ENCODE measurements around the gene UBN1.

Gene UBN1

DNA sequence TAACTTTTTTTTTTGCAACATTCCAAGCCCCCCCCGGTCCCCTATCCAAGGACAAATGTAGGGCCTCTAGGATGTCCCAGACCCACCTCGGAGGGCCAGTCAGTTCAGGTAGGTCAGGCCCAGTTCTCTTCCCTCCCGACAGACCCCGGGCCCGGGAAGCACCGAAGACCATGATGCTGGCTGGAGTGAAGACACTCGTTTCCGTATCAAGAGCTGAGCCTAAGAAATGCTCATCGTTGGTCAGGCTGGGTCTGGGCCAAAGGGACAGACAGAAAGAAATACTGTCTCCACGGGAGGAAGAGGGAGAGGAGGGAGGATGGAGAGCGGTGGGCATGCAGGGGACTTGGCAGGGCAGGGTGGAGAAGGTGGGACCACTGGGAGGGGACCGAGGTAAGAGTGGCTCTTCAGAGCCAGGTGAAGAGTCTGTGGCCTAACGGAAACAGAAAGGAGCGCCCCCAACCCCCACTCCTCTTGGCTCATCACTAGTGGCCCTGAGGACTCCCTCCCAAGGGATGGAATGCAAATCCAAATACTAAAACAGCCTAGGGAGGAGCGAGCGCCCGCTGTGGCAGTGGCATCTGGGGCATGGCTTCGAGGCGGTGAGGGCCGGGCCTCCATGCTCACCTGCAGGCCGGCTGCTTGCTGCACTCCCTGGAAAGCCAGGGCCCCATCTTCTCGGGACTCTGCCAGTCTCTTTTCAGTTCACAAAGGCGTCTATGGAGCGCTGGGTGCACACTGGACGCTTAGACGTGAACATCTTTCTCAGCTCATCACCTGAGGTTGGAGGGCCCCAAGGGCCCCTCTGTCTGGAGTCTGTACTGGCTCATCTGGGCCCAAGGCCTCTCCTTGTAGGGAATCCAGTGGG, 43.2 kb upstream of the UBN1 start:
- no peak overlapping the region; the same call in 1 of the 2 replicates for H3K27ac ChIP-seq (ENCODE audit: extremely low read depth, low read depth, low read length)
- H3K36me3 ChIP-seq (ENCODE audit: control insufficient read depth in 2 of 2, insufficient read depth in 1 of 2, low read length in 2 of 2) = peaks cover 23 to 54% of the 10 kb centered on the region in 2 experiments
- TF ChIP-seq ZEB2 (tag by site-specific recombination; IDR thresholded peaks at IDR 0.05) = 0 out of 2 replicates have a peak, but pooled peaks have one; percentile 18
- TF ChIP-seq ZBTB20 (tag by site-specific recombination; IDR thresholded peaks at IDR 0.05) = peak; percentile 10; the same call in 1 of the 2 replicates
- TF ChIP-seq ZFP3 (tag by site-specific recombination; IDR thresholded peaks at IDR 0.05; ENCODE audit: low read depth) = no peak
- TF ChIP-seq, protein P1, sequence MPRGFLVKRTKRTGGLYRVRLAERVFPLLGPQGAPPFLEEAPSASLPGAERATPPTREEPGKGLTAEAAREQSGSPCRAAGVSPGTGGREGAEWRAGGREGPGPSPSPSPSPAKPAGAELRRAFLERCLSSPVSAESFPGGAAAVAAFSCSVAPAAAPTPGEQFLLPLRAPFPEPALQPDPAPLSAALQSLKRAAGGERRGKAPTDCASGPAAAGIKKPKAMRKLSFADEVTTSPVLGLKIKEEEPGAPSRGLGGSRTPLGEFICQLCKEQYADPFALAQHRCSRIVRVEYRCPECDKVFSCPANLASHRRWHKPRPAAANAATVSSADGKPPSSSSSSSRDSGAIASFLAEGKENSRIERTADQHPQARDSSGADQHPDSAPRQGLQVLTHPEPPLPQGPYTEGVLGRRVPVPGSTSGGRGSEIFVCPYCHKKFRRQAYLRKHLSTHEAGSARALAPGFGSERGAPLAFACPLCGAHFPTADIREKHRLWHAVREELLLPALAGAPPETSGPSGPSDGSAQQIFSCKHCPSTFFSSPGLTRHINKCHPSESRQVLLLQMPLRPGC (tag by site-specific recombination; IDR thresholded peaks at IDR 0.05) = no peak
- H3K4me1 ChIP-seq (ENCODE audit: control insufficient read depth, insufficient read depth, low read length) = peaks cover 3% of the 10 kb centered on the region; the same call in 1 of the 2 replicates
- ChIA-PET POLR2A (interaction anchor here (0.6 to 1.2 kb wide), 2 partner anchors 35 to 39 kb away, joined by 3 to 4 read pairs; no protein-coding TSS in a partner anchor), CTCF (no interaction called here)
- H3K4me3 ChIP-seq (ENCODE audit: low read depth, low read length) = no peak overlapping the region
- no peaks in the 10 kb centered on the region for H3K9me3 ChIP-seq (ENCODE audit: control insufficient read depth, insufficient read depth, low read depth, low read length)

DNA sequence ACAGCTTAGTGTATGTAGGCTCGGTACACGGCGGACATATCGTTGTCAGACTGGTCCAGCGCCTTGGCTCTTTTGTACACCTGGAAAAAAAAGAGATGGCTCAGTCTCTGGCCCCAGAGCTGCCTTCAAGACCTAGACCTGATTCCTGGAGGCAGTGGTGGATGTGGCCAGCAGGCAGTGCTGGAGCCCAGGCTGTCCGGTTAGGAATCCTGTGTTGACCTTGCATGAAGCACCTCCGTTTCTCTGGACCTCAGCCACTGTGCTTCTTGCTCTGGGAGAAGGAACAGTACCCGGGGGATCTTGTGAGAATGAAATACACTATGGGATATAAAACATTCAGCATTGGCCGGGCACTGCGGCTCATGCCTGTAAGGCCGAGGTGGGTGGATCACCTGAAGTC, 42.0 kb upstream of the UBN1 start:
- TF ChIP-seq, protein P2, sequence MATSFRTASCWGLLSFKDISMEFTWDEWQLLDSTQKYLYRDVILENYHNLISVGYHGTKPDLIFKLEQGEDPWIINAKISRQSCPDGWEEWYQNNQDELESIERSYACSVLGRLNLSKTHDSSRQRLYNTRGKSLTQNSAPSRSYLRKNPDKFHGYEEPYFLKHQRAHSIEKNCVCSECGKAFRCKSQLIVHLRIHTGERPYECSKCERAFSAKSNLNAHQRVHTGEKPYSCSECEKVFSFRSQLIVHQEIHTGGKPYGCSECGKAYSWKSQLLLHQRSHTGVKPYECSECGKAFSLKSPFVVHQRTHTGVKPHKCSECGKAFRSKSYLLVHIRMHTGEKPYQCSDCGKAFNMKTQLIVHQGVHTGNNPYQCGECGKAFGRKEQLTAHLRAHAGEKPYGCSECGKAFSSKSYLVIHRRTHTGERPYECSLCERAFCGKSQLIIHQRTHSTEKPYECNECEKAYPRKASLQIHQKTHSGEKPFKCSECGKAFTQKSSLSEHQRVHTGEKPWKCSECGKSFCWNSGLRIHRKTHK (tag by site-specific recombination; IDR thresholded peaks at IDR 0.05) = no peak
- TF ChIP-seq SP2 (tag by site-specific recombination; IDR thresholded peaks at IDR 0.05) (no peak), ZNF221 (tag by site-specific recombination; IDR thresholded peaks at IDR 0.05; ENCODE audit: borderline replicate concordance) (no peak), ZNF660 (tag by site-specific recombination; IDR thresholded peaks at IDR 0.05) (no peak), ZNF311 (tag by site-specific recombination; IDR thresholded peaks at IDR 0.05; ENCODE audit: borderline replicate concordance) (no peak), ZFP41 (tag by site-specific recombination; IDR thresholded peaks at IDR 0.05; ENCODE audit: borderline replicate concordance) (no peak), ZNF335 (tag by site-specific recombination; conservative IDR thresholded peaks at IDR 0.05) (no peak), ZNF629 (tag by site-specific recombination; IDR thresholded peaks at IDR 0.05) (no peak), ZEB2 (tag by site-specific recombination; IDR thresholded peaks at IDR 0.05) (no peak), ZNF529 (tag by site-specific recombination; IDR thresholded peaks at IDR 0.05; ENCODE audit: insufficient replicate concordance) (no peak), ZNF473 (tag by site-specific recombination; IDR thresholded peaks at IDR 0.05) (no peak), SP7 (tag by site-specific recombination; IDR thresholded peaks at IDR 0.05) (no peak), ZFP3 (tag by site-specific recombination; IDR thresholded peaks at IDR 0.05; ENCODE audit: low read depth) (no peak), ZNF76 (tag by site-specific recombination; IDR thresholded peaks at IDR 0.05; ENCODE audit: borderline replicate concordance, low read depth) (no peak)
- TF ChIP-seq, protein P3, sequence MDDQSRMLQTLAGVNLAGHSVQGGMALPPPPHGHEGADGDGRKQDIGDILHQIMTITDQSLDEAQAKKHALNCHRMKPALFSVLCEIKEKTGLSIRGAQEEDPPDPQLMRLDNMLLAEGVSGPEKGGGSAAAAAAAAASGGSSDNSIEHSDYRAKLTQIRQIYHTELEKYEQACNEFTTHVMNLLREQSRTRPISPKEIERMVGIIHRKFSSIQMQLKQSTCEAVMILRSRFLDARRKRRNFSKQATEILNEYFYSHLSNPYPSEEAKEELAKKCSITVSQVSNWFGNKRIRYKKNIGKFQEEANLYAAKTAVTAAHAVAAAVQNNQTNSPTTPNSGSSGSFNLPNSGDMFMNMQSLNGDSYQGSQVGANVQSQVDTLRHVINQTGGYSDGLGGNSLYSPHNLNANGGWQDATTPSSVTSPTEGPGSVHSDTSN (CRISPR knock-in tag; IDR thresholded peaks at IDR 0.05) = no peak
- TF ChIP-seq, protein P4, sequence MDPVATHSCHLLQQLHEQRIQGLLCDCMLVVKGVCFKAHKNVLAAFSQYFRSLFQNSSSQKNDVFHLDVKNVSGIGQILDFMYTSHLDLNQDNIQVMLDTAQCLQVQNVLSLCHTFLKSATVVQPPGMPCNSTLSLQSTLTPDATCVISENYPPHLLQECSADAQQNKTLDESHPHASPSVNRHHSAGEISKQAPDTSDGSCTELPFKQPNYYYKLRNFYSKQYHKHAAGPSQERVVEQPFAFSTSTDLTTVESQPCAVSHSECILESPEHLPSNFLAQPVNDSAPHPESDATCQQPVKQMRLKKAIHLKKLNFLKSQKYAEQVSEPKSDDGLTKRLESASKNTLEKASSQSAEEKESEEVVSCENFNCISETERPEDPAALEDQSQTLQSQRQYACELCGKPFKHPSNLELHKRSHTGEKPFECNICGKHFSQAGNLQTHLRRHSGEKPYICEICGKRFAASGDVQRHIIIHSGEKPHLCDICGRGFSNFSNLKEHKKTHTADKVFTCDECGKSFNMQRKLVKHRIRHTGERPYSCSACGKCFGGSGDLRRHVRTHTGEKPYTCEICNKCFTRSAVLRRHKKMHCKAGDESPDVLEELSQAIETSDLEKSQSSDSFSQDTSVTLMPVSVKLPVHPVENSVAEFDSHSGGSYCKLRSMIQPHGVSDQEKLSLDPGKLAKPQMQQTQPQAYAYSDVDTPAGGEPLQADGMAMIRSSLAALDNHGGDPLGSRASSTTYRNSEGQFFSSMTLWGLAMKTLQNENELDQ (tag by site-specific recombination; IDR thresholded peaks at IDR 0.05; ENCODE audit: low read depth) = no peak
- Histone ChIP-seq H3K4me3 (ENCODE audit: low read depth, low read length) (no peak overlapping the region), H3K36me3 (ENCODE audit: control insufficient read depth in 2 of 2, insufficient read depth in 1 of 2, low read length in 2 of 2) (peaks cover 34 to 49% of the 10 kb centered on the region in 2 experiments), H3K4me1 (ENCODE audit: control insufficient read depth, insufficient read depth, low read length) (peaks cover 3% of the 10 kb centered on the region; the same call in 1 of the 2 replicates), H3K27ac (ENCODE audit: extremely low read depth, low read depth, low read length) (no peak overlapping the region), H3K9me3 (ENCODE audit: control insufficient read depth, insufficient read depth, low read depth, low read length) (no peaks in the 10 kb centered on the region)
- CTCF ChIA-PET = no interaction called here
- POLR2A ChIA-PET = interaction anchor here (1.2 kb wide), 1 partner anchor 36 kb away, joined by 3 read pairs; no protein-coding TSS in a partner anchor

Measured in HEK293 (cell line).